CD4-positive, CD25-positive, alpha-beta regulatory T cell (primary cell): ENCODE data around the gene SOWAHB. TPM values are rescaled to one million over a fixed set of nuclear protein-coding genes. Genes with fewer than 3 reads are reported as not detected.
A peak's percentile ranks its signal among the peaks of the same experiment; 100 is the strongest.

Source experiments
- ATAC-seq, 2 donors: fragments of 150-1000 bp; cut with Tn5 transposase; one replicate each; pipeline ENCODE4 v1.10.0; 2021; ENCODE audit warnings: low read depth in 2 of 2, moderate number of reproducible peaks in 2 of 2, moderate library complexity in 1 of 2
- DNase-seq, 3 donors: peaks; one replicate each; pipeline versions ENCODE4 v3.0.0 to v3.0.0-alpha.2; 2012 to 2022; ENCODE audit warnings: mixed read lengths in 1 of 3
- H3K27ac ChIP-seq: one replicate; pipeline ENCODE4 v1.7.0; 2013; ENCODE audit warnings: mild to moderate bottlenecking, low read length; ENCODE audit not compliant: insufficient read depth, poor library complexity, severe bottlenecking
- H3K27me3 ChIP-seq: one replicate; pipeline ENCODE4 v1.7.0; 2013; ENCODE audit warnings: low read length; ENCODE audit not compliant: control insufficient read depth, insufficient read depth
- H3K36me3 ChIP-seq: one replicate; pipeline ENCODE4 v1.7.0; 2013; ENCODE audit warnings: mild to moderate bottlenecking, low read length, moderate library complexity; ENCODE audit not compliant: control insufficient read depth, insufficient read depth
- H3K4me1 ChIP-seq: 2 replicates; pipeline ENCODE4 v1.7.0; 2013; ENCODE audit warnings: mild to moderate bottlenecking, low read length; ENCODE audit not compliant: insufficient read depth, control insufficient read depth, poor library complexity, severe bottlenecking
- H3K4me3 ChIP-seq: one replicate; pipeline ENCODE4 v1.7.0; 2013; ENCODE audit warnings: low read depth, mild to moderate bottlenecking, low read length, moderate library complexity
- H3K9me3 ChIP-seq, 2 experiments: 1 replicate in 1 of 2; 2 replicates in 1 of 2; pipeline ENCODE4 v1.7.0; 2013; ENCODE audit warnings: low read length in 2 of 2, mild to moderate bottlenecking in 1 of 2, moderate library complexity in 1 of 2; ENCODE audit not compliant: control insufficient read depth in 2 of 2
- H3K27ac Mint-ChIP-seq, 3 donors: one replicate each; pipeline ENCODE4 v1.8.0; 2020 to 2022; ENCODE audit warnings: mild to moderate bottlenecking in 3 of 3, mixed read lengths in 3 of 3, moderate library complexity in 2 of 3
- H3K27me3 Mint-ChIP-seq: one replicate; pipeline ENCODE4 v1.8.0; 2022; ENCODE audit warnings: mild to moderate bottlenecking, mixed read lengths
- H3K36me3 Mint-ChIP-seq: one replicate; pipeline ENCODE4 v1.8.0; 2020; ENCODE audit warnings: mixed read lengths
- H3K4me1 Mint-ChIP-seq, 4 donors: one replicate each; pipeline ENCODE4 v1.8.0; 2020 to 2022; ENCODE audit warnings: mixed read lengths in 4 of 4, mild to moderate bottlenecking in 1 of 4
- H3K4me3 Mint-ChIP-seq, 4 donors: one replicate each; pipeline ENCODE4 v1.8.0; 2020 to 2022; ENCODE audit warnings: mild to moderate bottlenecking in 4 of 4, mixed read lengths in 4 of 4, moderate library complexity in 3 of 4
- H3K9me3 Mint-ChIP-seq, 7 donors: one replicate each; pipeline ENCODE4 v1.8.0; 2020 to 2022; ENCODE audit warnings: mixed read lengths in 7 of 7, mild to moderate bottlenecking in 3 of 7, moderate library complexity in 2 of 7
- polyA plus RNA-seq, 4 donors: library from polyadenylated mRNA; unstranded; fragments of 300-500 nt; fragmentation: Illumina TruSeq; gene quantifications; one replicate each; pipeline ENCODE4 v1.2.3, GENCODE V29; 2021
- total RNA-seq: library from RNA; stranded (reverse); gene quantifications from one replicate; pipeline ENCODE4 v1.2.3, GENCODE V29; 2022

The SOWAHB gene
- total and polyA plus RNA-seq, 5 donors from 2014 or later: not detected

GRCh38 chr4:76892601-76893000 lies 5.3 kb downstream of the SOWAHB start:
- DNase-seq (no peak), ATAC-seq (no peak)
- Mint-ChIP-seq H3K36me3 (no peaks in the 10 kb centered on the region), H3K27ac (no peak overlapping the region), H3K4me1 (peaks cover 0 to 4% (median 0%) of the 10 kb centered on the region in 4 donors), H3K9me3 (peaks cover 0 to 1% (median 0%) of the 10 kb centered on the region in 7 donors), H3K4me3 (no peak overlapping the region), H3K27me3 (peaks cover 44% of the 10 kb centered on the region)
- Histone ChIP-seq H3K9me3 (no peaks in the 10 kb centered on the region), H3K36me3 (no peaks in the 10 kb centered on the region), H3K4me3 (no peak overlapping the region), H3K27me3 (peaks cover 36% of the 10 kb centered on the region), H3K4me1 (peaks cover 9% of the 10 kb centered on the region), H3K27ac (no peak overlapping the region)

DNA sequence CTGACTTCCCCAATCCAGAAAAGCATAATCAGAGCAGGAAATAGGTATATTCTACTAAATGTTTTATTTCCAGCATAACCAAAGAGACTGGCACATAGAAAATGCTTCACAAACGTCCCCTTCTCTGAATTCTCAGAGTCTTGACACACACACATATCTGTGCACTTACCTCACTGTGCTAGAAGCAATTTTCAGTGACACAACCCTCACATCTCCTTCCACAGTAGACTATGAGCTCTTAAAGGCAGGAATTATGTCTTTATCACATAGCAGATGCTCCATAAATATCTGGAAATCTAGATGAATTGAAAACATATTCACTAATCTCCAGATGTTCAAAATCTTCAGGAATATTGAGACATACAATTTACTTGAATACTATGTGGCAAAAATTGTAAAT lies 5.9 kb downstream of the SOWAHB start:
- Histone ChIP-seq H3K4me3 (no peak overlapping the region), H3K27me3 (peaks cover 36% of the 10 kb centered on the region), H3K27ac (no peak overlapping the region), H3K9me3 (no peaks in the 10 kb centered on the region), H3K4me1 (peaks cover 3% of the 10 kb centered on the region), H3K36me3 (no peaks in the 10 kb centered on the region)
- H3K27ac Mint-ChIP-seq: no peak overlapping the region
- no peak for ATAC-seq
- peaks cover 0 to 4% (median 0%) of the 10 kb centered on the region in 4 donors for H3K4me1 Mint-ChIP-seq
- peaks cover 44% of the 10 kb centered on the region for H3K27me3 Mint-ChIP-seq
- H3K36me3 Mint-ChIP-seq: no peaks in the 10 kb centered on the region
- no peak for DNase-seq
- H3K9me3 Mint-ChIP-seq: peaks cover 0 to 1% (median 0%) of the 10 kb centered on the region in 7 donors
- no peak overlapping the region for H3K4me3 Mint-ChIP-seq

DNA sequence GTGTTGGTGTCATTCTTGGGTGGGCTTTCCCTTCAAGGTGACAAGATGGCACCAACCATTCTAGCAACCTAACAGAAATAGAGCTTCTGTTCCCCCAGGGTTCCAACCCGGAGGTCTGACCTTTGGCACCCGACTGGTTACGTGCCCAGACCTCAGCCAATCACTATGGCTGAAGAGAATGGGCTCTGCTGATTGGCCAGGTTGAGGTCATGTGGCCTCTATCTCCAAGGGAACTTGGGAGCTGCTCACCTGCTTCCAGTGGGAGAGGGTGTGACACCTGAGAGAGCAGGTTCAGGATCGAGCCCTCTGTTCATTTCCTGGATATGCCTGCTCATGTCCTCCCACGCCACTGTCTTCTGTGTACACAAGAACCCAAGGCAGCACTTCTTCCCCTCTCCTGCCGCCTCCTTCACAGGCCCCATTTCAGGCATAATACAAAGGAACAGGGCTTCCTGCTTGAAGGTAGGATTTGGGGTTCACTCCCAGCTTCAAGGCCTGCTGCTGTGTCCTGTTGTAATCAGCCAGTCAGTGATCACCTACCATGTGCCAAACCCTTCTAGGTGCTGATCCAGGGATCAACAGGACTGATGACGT lies 11.0 kb downstream of the SOWAHB start:
- Mint-ChIP-seq H3K27ac (no peak overlapping the region), H3K4me1 (peaks cover 0 to 4% (median 0%) of the 10 kb centered on the region in 4 donors), H3K9me3 (peaks cover 0 to 3% (median 0%) of the 10 kb centered on the region in 7 donors), H3K4me3 (no peak overlapping the region), H3K36me3 (no peaks in the 10 kb centered on the region), H3K27me3 (peaks cover 14% of the 10 kb centered on the region)
- no peaks in the 10 kb centered on the region for H3K4me1 ChIP-seq
- H3K27ac ChIP-seq: no peak overlapping the region
- H3K4me3 ChIP-seq: no peak overlapping the region
- no peak for ATAC-seq
- H3K27me3 ChIP-seq: peaks cover 7% of the 10 kb centered on the region
- no peaks in the 10 kb centered on the region for H3K36me3 ChIP-seq
- DNase-seq: no peak
- no peaks in the 10 kb centered on the region for H3K9me3 ChIP-seq

- H3K27me3 ChIP-seq: peaks cover 3% of the 10 kb centered on the region
- no peak for DNase-seq
- H3K9me3 ChIP-seq: no peaks in the 10 kb centered on the region
- H3K36me3 Mint-ChIP-seq: no peaks in the 10 kb centered on the region
- H3K27ac ChIP-seq: no peak overlapping the region
- H3K4me1 ChIP-seq: no peaks in the 10 kb centered on the region
- no peak overlapping the region for H3K4me3 ChIP-seq
- ATAC-seq: no peak
- H3K27ac Mint-ChIP-seq: no peak overlapping the region
- no peaks in the 10 kb centered on the region for H3K36me3 ChIP-seq
- peaks cover 11% of the 10 kb centered on the region for H3K27me3 Mint-ChIP-seq
- H3K4me1 Mint-ChIP-seq: peaks cover 0 to 4% (median 0%) of the 10 kb centered on the region in 4 donors
- H3K4me3 Mint-ChIP-seq: no peak overlapping the region
- H3K9me3 Mint-ChIP-seq: peaks cover 0 to 2% (median 0%) of the 10 kb centered on the region in 7 donors
Observed at GRCh38 chr4:76886214-76886613, 11.7 kb downstream of the SOWAHB start.

DNA sequence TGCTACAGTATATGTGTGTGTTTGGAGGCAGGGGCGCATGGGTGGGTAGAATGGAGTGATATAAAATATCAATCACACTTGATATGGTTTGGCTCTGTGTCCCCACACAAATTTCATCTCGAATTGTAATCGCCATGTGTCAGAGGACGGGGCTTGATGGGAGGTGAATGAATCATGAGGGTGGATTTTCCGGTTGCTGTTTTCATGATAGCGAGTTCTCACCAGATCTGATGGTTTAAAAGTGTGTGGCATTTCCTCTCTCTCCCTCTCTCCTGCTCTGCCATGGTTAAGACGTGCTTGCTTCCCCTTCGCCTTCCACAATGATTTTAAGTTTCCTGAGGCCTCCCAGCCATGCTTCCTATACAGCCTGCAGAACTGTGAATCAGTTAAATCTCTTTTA lies 14.8 kb downstream of the SOWAHB start:
- ATAC-seq (no peak), DNase-seq (no peak)
- Histone ChIP-seq H3K4me1 (no peaks in the 10 kb centered on the region), H3K27ac (no peak overlapping the region), H3K36me3 (no peaks in the 10 kb centered on the region), H3K9me3 (no peaks in the 10 kb centered on the region), H3K27me3 (no peaks in the 10 kb centered on the region), H3K4me3 (no peak overlapping the region)
- Mint-ChIP-seq H3K27ac (no peak overlapping the region), H3K36me3 (no peaks in the 10 kb centered on the region), H3K9me3 (peaks cover 0 to 2% (median 0%) of the 10 kb centered on the region in 7 donors), H3K27me3 (peaks cover 27% of the 10 kb centered on the region), H3K4me1 (no peaks in the 10 kb centered on the region), H3K4me3 (no peak overlapping the region)

GRCh38 chr4:76882630-76883029 lies 15.3 kb downstream of the SOWAHB start:
- Histone ChIP-seq H3K4me3 (no peak overlapping the region), H3K36me3 (no peaks in the 10 kb centered on the region), H3K27me3 (peaks cover 2% of the 10 kb centered on the region), H3K4me1 (no peaks in the 10 kb centered on the region), H3K27ac (no peak overlapping the region), H3K9me3 (no peaks in the 10 kb centered on the region)
- no peaks in the 10 kb centered on the region for H3K4me1 Mint-ChIP-seq
- H3K36me3 Mint-ChIP-seq: no peaks in the 10 kb centered on the region
- H3K9me3 Mint-ChIP-seq: peaks cover 0 to 6% (median 0%) of the 10 kb centered on the region in 7 donors
- no peak overlapping the region for H3K4me3 Mint-ChIP-seq
- peaks cover 32% of the 10 kb centered on the region for H3K27me3 Mint-ChIP-seq
- H3K27ac Mint-ChIP-seq: no peak overlapping the region
- ATAC-seq (no peak), DNase-seq (no peak)

DNA sequence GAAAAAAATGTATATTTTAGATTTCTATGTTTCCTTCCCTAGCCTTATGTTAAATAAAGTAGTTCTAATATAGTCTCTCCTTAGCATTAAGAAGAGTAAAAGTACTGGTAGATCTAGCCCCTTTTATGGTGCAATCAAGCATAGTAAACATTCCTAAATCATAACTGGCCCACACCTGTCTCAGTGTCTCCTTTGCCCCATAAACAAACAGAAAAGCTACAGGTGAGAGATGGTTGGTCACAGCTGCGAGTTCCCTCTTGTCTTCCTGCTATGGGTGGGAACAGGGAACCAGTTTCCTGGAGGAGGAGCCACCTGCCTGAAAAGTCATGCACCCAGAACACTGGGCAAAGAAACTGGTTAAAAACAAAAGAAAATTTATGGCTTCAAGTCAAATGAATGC lies 16.6 kb downstream of the SOWAHB start:
- Mint-ChIP-seq H3K27ac (no peak overlapping the region), H3K27me3 (peaks cover 36% of the 10 kb centered on the region), H3K9me3 (peaks cover 0 to 7% (median 0%) of the 10 kb centered on the region in 7 donors), H3K36me3 (no peaks in the 10 kb centered on the region), H3K4me3 (no peak overlapping the region), H3K4me1 (no peaks in the 10 kb centered on the region)
- Histone ChIP-seq H3K27me3 (peaks cover 5% of the 10 kb centered on the region), H3K27ac (no peak overlapping the region), H3K9me3 (no peaks in the 10 kb centered on the region), H3K4me1 (no peaks in the 10 kb centered on the region), H3K36me3 (no peaks in the 10 kb centered on the region), H3K4me3 (no peak overlapping the region)
- DNase-seq: no peak
- ATAC-seq: no peak

GRCh38 chr4:76879731-76880364 lies 18.1 kb downstream of the SOWAHB start:
- peaks cover 0 to 7% (median 0%) of the 10 kb centered on the region in 7 donors for H3K9me3 Mint-ChIP-seq
- peak overlapping the region in 1 of 3 donors; percentile 85 for H3K27ac Mint-ChIP-seq
- no peaks in the 10 kb centered on the region for H3K36me3 Mint-ChIP-seq
- Histone ChIP-seq H3K4me1 (no peaks in the 10 kb centered on the region), H3K4me3 (no peak overlapping the region), H3K27ac (no peak overlapping the region), H3K9me3 (no peaks in the 10 kb centered on the region), H3K36me3 (no peaks in the 10 kb centered on the region), H3K27me3 (peaks cover 5% of the 10 kb centered on the region)
- peaks cover 36% of the 10 kb centered on the region for H3K27me3 Mint-ChIP-seq
- no peak overlapping the region for H3K4me3 Mint-ChIP-seq
- DNase-seq (no peak), ATAC-seq (no peak)
- no peaks in the 10 kb centered on the region for H3K4me1 Mint-ChIP-seq
